ENCODE data around the gene STAC2. TPM values are rescaled to one million over a fixed set of nuclear protein-coding genes. Genes with fewer than 3 reads are reported as not detected.

The STAC2 gene
- polyA plus RNA-seq, 1 experiment: not detected

- no peaks in the 10 kb centered on the region for H3K27me3 ChIP-seq (ENCODE audit: control insufficient read depth, insufficient read depth, low read length)
- H3K4me3 ChIP-seq (ENCODE audit: low read depth, low read length): peak overlapping the region; percentile 80
- TF ChIP-seq CTCF (IDR thresholded peaks at IDR 0.05; ENCODE audit: low read depth, low read length): no peak
- ChIA-PET POLR2A (interaction anchor here (0.6 kb wide), 1 partner anchor 352 kb away, joined by 3 read pairs; no protein-coding TSS in a partner anchor), CTCF (interaction anchor here (1.3 kb wide), 1 partner anchor 22 kb away, joined by 3 read pairs; no protein-coding TSS in a partner anchor)
- H3K27ac ChIP-seq (ENCODE audit: low read depth, low read length): no peak overlapping the region
- no peak for DNase-seq (ENCODE audit: low read depth, low spot score)
- no peaks in the 10 kb centered on the region; the same call in 1 of the 2 replicates for H3K9me3 ChIP-seq (ENCODE audit: control insufficient read depth, insufficient read depth, low read length)
Measured at GRCh38 chr17:39196808-39197291, 28.9 kb downstream of the STAC2 start.

- no peak for TF ChIP-seq CTCF (IDR thresholded peaks at IDR 0.05; ENCODE audit: low read depth, low read length)
- DNase-seq (ENCODE audit: low read depth, low spot score): no peak
- POLR2A ChIA-PET: no interaction called here
- H3K4me3 ChIP-seq (ENCODE audit: low read depth, low read length): peak overlapping the region; percentile 80
- H3K9me3 ChIP-seq (ENCODE audit: control insufficient read depth, insufficient read depth, low read length): no peaks in the 10 kb centered on the region; the same call in 1 of the 2 replicates
- H3K27ac ChIP-seq (ENCODE audit: low read depth, low read length): no peak overlapping the region
- no peaks in the 10 kb centered on the region for H3K27me3 ChIP-seq (ENCODE audit: control insufficient read depth, insufficient read depth, low read length)
- CTCF ChIA-PET: interaction anchor here (1.3 to 2.4 kb wide), 2 partner anchors 22 to 32 kb away, joined by 3 to 9 read pairs; no protein-coding TSS in a partner anchor
Measured at GRCh38 chr17:39196241-39196807, 29.4 kb downstream of the STAC2 start.

- TF ChIP-seq CTCF (IDR thresholded peaks at IDR 0.05; ENCODE audit: low read depth, low read length): no peak
- DNase-seq (ENCODE audit: low read depth, low spot score): no peak
- H3K4me3 ChIP-seq (ENCODE audit: low read depth, low read length): peak overlapping the region; percentile 80
- H3K27ac ChIP-seq (ENCODE audit: low read depth, low read length): no peak overlapping the region
- ChIA-PET CTCF (interaction anchor here (1.1 to 2.4 kb wide), 5 partner anchors 9 to 49 kb away, joined by 3 to 18 read pairs (median 5); no protein-coding TSS in a partner anchor), POLR2A (interaction anchor here (1.2 kb wide), 1 partner anchor 31 kb away, joined by 3 read pairs; no protein-coding TSS in a partner anchor)
- no peaks in the 10 kb centered on the region for H3K27me3 ChIP-seq (ENCODE audit: control insufficient read depth, insufficient read depth, low read length)
- H3K9me3 ChIP-seq (ENCODE audit: control insufficient read depth, insufficient read depth, low read length): no peaks in the 10 kb centered on the region; the same call in 1 of the 2 replicates
Measured at GRCh38 chr17:39195568-39196160, 30.1 kb downstream of the STAC2 start.

GRCh38 chr17:39194985-39195524 is 30.7 kb downstream of the STAC2 start:
- CTCF ChIA-PET: interaction anchor here (0.7 to 2.4 kb wide), 6 partner anchors 9 to 49 kb away, joined by 3 to 18 read pairs (median 4); no protein-coding TSS in a partner anchor
- no peak for TF ChIP-seq CTCF (IDR thresholded peaks at IDR 0.05; ENCODE audit: low read depth, low read length)
- H3K4me3 ChIP-seq (ENCODE audit: low read depth, low read length): no peak overlapping the region
- H3K27me3 ChIP-seq (ENCODE audit: control insufficient read depth, insufficient read depth, low read length): no peaks in the 10 kb centered on the region
- DNase-seq (ENCODE audit: low read depth, low spot score): no peak
- no peak overlapping the region for H3K27ac ChIP-seq (ENCODE audit: low read depth, low read length)
- POLR2A ChIA-PET: interaction anchor here (1.2 kb wide), 1 partner anchor 30 kb away, joined by 3 read pairs; no protein-coding TSS in a partner anchor
- no peaks in the 10 kb centered on the region; the same call in 1 of the 2 replicates for H3K9me3 ChIP-seq (ENCODE audit: control insufficient read depth, insufficient read depth, low read length)
